ENCODE data around the gene MARCKS.

MARCKS gene

GRCh38 chr6:113821445-113821844 lies 35.7 kb upstream of the MARCKS start:
- TF ChIP-seq CTCF (IDR thresholded peaks at IDR 0.05; ENCODE audit: insufficient read depth, low read depth, low read length, missing control alignments), result no peak

DNA sequence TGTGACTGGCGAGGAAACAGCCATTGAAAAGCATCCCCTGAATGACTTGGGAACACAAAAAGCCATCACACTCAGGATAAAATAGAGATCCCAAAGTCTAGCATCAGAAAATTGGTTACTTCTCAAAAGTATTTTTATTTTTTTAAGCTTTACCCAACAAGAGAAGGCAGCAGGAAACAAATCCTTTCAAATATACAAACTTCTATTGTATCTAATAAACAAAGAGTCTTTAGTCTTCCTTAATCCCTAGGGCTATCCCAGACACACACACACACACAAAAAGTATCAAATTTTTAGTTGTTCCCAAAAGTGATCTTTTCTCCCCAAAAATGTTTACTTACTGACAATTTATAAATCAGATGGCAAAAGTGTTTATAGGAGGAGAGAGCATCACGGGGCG lies 33.2 kb upstream of the MARCKS start:
- no peak overlapping the region for H3K4me3 ChIP-seq (ENCODE audit: low read depth, low read length)
- TF ChIP-seq CTCF (IDR thresholded peaks at IDR 0.05; ENCODE audit: insufficient read depth, low read depth, low read length, missing control alignments), result no peak
- DNase-seq (ENCODE audit: low read depth), result no peak

More at GRCh38 chr6:113821445-113821844, 35.7 kb upstream of the MARCKS start:
- no peak for DNase-seq (ENCODE audit: low read depth)
- no peak overlapping the region for H3K4me3 ChIP-seq (ENCODE audit: low read depth, low read length)

- TF ChIP-seq CTCF (IDR thresholded peaks at IDR 0.05; ENCODE audit: insufficient read depth, low read depth, low read length, missing control alignments), result no peak
- H3K4me3 ChIP-seq (ENCODE audit: low read depth, low read length), result no peak overlapping the region
- DNase-seq (ENCODE audit: low read depth), result no peak
Measured at GRCh38 chr6:113824411-113824810, 32.7 kb upstream of the MARCKS start.

DNA sequence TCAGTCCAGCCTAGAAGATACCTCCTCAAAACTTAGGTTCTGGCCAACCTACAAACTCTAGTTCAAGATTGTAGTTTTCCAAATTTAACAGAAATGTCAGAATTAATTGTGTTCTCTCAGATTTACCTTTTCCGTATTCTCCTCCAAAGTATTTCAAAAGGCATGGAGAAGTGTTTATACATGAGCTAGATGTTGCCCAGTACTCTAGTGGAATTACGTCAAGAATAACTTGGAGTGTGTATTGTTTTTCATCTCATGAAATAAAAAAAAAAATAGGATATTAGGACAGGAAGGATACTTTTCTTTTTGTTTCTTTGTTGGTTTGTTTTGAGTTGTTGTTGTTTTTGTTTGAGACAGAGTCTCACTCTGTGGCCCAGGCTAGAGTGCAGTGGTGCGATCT lies 32.3 kb upstream of the MARCKS start:
- TF ChIP-seq CTCF (IDR thresholded peaks at IDR 0.05; ENCODE audit: insufficient read depth, low read depth, low read length, missing control alignments), result no peak
- no peak for DNase-seq (ENCODE audit: low read depth)
- H3K4me3 ChIP-seq (ENCODE audit: low read depth, low read length), result no peak overlapping the region

DNA sequence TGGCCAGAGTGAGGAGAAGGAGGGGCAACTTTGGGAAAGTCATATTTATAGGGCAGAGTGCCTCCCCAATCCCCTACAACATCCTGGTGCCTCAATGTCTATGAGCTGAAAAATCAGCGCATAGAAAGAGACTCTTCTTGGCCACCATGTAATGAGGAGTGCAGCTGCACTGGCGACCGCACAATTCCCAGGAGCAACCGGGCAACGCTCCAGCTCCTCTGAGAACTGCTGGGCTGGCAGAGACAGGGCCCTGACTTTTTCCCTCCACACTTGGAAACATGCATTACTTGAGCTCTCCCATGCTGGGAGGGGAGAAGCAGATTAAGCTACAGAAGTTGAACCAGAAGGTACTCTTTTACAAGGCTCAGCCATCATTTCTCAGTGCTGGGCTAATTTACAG lies 31.4 kb upstream of the MARCKS start:
- DNase-seq (ENCODE audit: low read depth), result no peak

GRCh38 chr6:113828984-113829695 lies 28.0 kb upstream of the MARCKS start:
- TF ChIP-seq CTCF (IDR thresholded peaks at IDR 0.05; ENCODE audit: insufficient read depth, low read depth, low read length, missing control alignments), result no peak
- no peak overlapping the region for H3K4me3 ChIP-seq (ENCODE audit: low read depth, low read length)
- no peak for DNase-seq (ENCODE audit: low read depth)

More for the DNA sequence above, 31.4 kb upstream of the MARCKS start:
- H3K4me3 ChIP-seq (ENCODE audit: low read depth, low read length), result no peak overlapping the region
- TF ChIP-seq CTCF (IDR thresholded peaks at IDR 0.05; ENCODE audit: insufficient read depth, low read depth, low read length, missing control alignments), result no peak

DNA sequence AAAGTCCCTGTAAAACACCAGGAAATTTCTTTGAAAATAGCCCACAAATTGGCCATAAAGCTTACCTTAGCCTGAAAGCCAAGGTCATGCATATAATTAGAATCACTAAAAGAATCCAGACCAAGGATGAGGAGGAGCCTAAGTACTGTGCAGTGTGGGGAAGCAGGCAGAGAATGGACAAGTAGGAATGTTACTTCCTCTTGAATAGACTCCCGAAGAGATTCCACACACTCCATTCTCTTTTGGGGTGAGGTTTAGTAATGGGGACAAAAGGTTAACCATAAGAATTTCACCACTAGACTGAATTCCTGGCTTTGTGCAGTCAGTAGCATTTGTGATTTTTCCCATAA lies 27.5 kb upstream of the MARCKS start:
- TF ChIP-seq CTCF (IDR thresholded peaks at IDR 0.05; ENCODE audit: insufficient read depth, low read depth, low read length, missing control alignments), result no peak
- no peak overlapping the region for H3K4me3 ChIP-seq (ENCODE audit: low read depth, low read length)
- DNase-seq (ENCODE audit: low read depth), result no peak
